Gastrocnemius medialis (tissue), 4 donors: Measurements from ENCODE around the gene TBXT.

Experiments
- POLR2A ChIP-seq, 2 donors: fragments of 450-650 bp; IDR thresholded peaks; one replicate each; pipeline ENCODE4 v1.6.1; 2017; ENCODE audit warnings: antibody characterized with exemption in 2 of 2, mild to moderate bottlenecking in 2 of 2, moderate library complexity in 2 of 2
- TF ChIP-seq, protein P1 (sequence below), 5 experiments: fragments of 450-650 bp in 3 of 5; fragments of 200-600 bp in 2 of 5; sonication (generic) in 2 of 5; IDR thresholded peaks in 4 of 5; conservative IDR thresholded peaks in 1 of 5; 1 replicate in 4 of 5; 2 replicates in 1 of 5; pipeline ENCODE4 v1.5.1; 2016 to 2019; ENCODE audit warnings: antibody characterized with exemption in 5 of 5, mild to moderate bottlenecking in 3 of 5, moderate library complexity in 3 of 5

DNA sequence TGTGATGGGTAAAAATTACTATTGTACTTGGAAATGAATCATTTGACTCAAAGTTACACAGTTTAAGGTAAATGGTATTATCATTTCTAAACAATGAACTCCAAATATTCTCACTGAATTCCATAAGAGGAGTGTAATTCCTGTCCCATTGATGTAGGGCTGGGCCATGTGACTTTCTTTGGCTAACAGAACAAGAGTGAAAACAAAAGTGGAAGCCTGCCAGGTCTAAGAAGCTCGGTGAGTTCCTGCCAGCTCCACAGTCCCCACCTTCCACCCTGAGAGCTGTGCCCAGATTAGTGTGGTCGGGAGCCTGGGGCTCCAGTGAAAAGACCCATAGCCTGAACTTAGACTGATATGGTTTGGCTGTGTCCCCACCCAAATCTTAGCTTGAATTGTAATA, 24.6 kb downstream of the TBXT start:
- TF ChIP-seq, protein P1, sequence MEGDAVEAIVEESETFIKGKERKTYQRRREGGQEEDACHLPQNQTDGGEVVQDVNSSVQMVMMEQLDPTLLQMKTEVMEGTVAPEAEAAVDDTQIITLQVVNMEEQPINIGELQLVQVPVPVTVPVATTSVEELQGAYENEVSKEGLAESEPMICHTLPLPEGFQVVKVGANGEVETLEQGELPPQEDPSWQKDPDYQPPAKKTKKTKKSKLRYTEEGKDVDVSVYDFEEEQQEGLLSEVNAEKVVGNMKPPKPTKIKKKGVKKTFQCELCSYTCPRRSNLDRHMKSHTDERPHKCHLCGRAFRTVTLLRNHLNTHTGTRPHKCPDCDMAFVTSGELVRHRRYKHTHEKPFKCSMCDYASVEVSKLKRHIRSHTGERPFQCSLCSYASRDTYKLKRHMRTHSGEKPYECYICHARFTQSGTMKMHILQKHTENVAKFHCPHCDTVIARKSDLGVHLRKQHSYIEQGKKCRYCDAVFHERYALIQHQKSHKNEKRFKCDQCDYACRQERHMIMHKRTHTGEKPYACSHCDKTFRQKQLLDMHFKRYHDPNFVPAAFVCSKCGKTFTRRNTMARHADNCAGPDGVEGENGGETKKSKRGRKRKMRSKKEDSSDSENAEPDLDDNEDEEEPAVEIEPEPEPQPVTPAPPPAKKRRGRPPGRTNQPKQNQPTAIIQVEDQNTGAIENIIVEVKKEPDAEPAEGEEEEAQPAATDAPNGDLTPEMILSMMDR (IDR thresholded peaks at IDR 0.05 in 4 of 5, conservative IDR thresholded peaks at IDR 0.05 in 1 of 5), result no peak
- no peak for TF ChIP-seq POLR2A (IDR thresholded peaks at IDR 0.05)
